Measurements from ENCODE around the gene TJP3. TPM values are rescaled to one million over a fixed set of nuclear protein-coding genes. Genes with fewer than 3 reads are reported as not detected.

The TJP3 gene
- total RNA-seq, 1 donor from 2014 or later = not detected

GRCh38 chr19:3792114-3792513 lies 83.9 kb downstream of the TJP3 start:
- intact Hi-C loops (cut with DNase I) = no loop called here

GRCh38 chr19:3793799-3794198 lies 85.6 kb downstream of the TJP3 start:
- DNase-seq (ENCODE audit: low spot score) = no peak
- intact Hi-C loops (cut with DNase I) = no loop called here

More at GRCh38 chr19:3792114-3792513, 83.9 kb downstream of the TJP3 start:
- DNase-seq (ENCODE audit: low spot score) = no peak

GRCh38 chr19:3796358-3796757 lies 88.2 kb downstream of the TJP3 start:
- intact Hi-C loops (cut with DNase I) = no loop called here

DNA sequence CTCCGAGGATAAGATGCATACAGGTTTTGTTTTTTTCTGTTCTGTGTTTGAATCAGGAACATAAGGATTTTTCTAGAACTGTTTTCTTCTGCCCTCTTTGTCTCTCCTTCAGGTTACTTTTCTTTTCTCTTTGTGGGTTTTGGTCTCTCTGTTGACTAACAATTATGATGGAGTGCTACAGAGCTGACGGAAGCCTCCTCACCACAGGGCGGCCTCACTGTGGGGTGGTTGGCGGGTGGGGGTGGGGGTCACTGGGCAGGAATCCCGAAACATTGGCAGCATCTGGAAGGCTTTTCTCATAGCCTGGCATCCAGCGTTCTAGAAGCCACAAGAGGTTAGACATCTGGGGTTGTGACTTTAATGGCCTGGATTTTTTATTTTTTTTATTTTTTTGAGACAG lies 90.0 kb downstream of the TJP3 start:
- no peak for DNase-seq (ENCODE audit: low spot score)
- intact Hi-C loops (cut with DNase I) = no loop called here

More at GRCh38 chr19:3796358-3796757, 88.2 kb downstream of the TJP3 start:
- no peak for DNase-seq (ENCODE audit: low spot score)

Other genes starting within 250 kb of the TJP3 start
- gene SMIM24, start 227.9 kb upstream of the TJP3 start, total RNA-seq = not detected
- gene SMIM44, start 224.9 kb upstream of the TJP3 start, total RNA-seq = not detected
- gene DOHH, start 207.7 kb upstream of the TJP3 start, total RNA-seq = 11.1 TPM
- gene FZR1, start 202.1 kb upstream of the TJP3 start, total RNA-seq = 23.8 TPM
- 1.7 TPM for gene TEKTIP1, start 169.2 kb upstream of the TJP3 start, total RNA-seq
- 25.4 TPM for gene MFSD12, start 150.8 kb upstream of the TJP3 start, total RNA-seq
- 32.6 TPM for gene HMG20B, start 135.4 kb upstream of the TJP3 start, total RNA-seq
- gene GIPC3, start 122.9 kb upstream of the TJP3 start, total RNA-seq = 1.3 TPM
- gene TBXA2R, start 101.5 kb upstream of the TJP3 start, total RNA-seq = 1.9 TPM
- 10.7 TPM for gene CACTIN, start 81.6 kb upstream of the TJP3 start, total RNA-seq
- gene PIP5K1C, start 7.9 kb upstream of the TJP3 start, total RNA-seq = 38.2 TPM
- gene APBA3, start 53.3 kb downstream of the TJP3 start, total RNA-seq = 12.5 TPM
- gene MRPL54, start 54.3 kb downstream of the TJP3 start, total RNA-seq = 81.4 TPM
- not detected for gene RAX2, start 63.8 kb downstream of the TJP3 start, total RNA-seq
- gene MATK, start 78.0 kb downstream of the TJP3 start, total RNA-seq = 0.38 TPM
- 0.62 TPM for gene ZFR2, start 160.7 kb downstream of the TJP3 start, total RNA-seq
- not detected for gene ATCAY, start 172.3 kb downstream of the TJP3 start, total RNA-seq
- gene NMRK2, start 224.7 kb downstream of the TJP3 start, total RNA-seq = 568 TPM

Measured in cardiac septum (tissue), 1 donor.